PC-9 (cell line): ENCODE results near the gene NOXA1. TPM values are rescaled to one million over a fixed set of nuclear protein-coding genes. Genes with fewer than 3 reads are reported as not detected.

ENCODE experiments used
- BruUV-seq: library from RNA; stranded (reverse); fragments of 400-500 nt; replicated peaks from 2 replicates; lab custom pipeline; 2021; lab: Mats Ljungman, UMichigan
- CTCF ChIA-PET: fragments of 300-600 bp; sonication (Branson Sonifier 250); formaldehyde crosslinking; loops from one replicate; lab custom pipeline; 2022; ENCODE audit warnings: antibody characterized with exemption; lab: Charles Lee
- POLR2A ChIA-PET: fragments of 300-600 bp; sonication (Branson Sonifier 250); formaldehyde crosslinking; loops from one replicate; lab custom pipeline; 2022; ENCODE audit warnings: antibody characterized with exemption; ENCODE audit not compliant: unreplicated experiment; lab: Charles Lee
- DNase-seq, 2 experiments: peaks; one replicate each; pipeline versions ENCODE4 v3.0.0 to v3.0.0-alpha.2; 2015 to 2022; ENCODE audit warnings: mixed read lengths in 1 of 2
- H2AFZ ChIP-seq: fragments of 200-600 bp; sonication (generic); 2 replicates; pipeline ENCODE4 v1.8.1; 2017; ENCODE audit warnings: antibody characterized with exemption
- H3F3A ChIP-seq: fragments of 200-600 bp; sonication (generic); 2 replicates; pipeline ENCODE4 v1.8.1; 2017; ENCODE audit warnings: antibody characterized with exemption, mild to moderate bottlenecking, low read depth; ENCODE audit not compliant: insufficient read depth
- H3K27ac ChIP-seq: fragments of 200-600 bp; sonication (generic); 2 replicates; pipeline ENCODE4 v1.6.1; 2016; ENCODE audit warnings: mixed run types
- H3K27me3 ChIP-seq: fragments of 200-600 bp; sonication (generic); 2 replicates; pipeline ENCODE4 v1.6.1; 2016; ENCODE audit warnings: low read depth, mixed run types; ENCODE audit not compliant: insufficient read depth
- H3K36me3 ChIP-seq: fragments of 200-600 bp; sonication (generic); 2 replicates; pipeline ENCODE4 v1.6.1; 2016; ENCODE audit warnings: low read depth, mixed run types
- H3K4me1 ChIP-seq: fragments of 200-600 bp; sonication (generic); replicated peaks from 2 replicates; pipeline ENCODE4 v1.6.1; 2016; ENCODE audit warnings: mixed run types; ENCODE audit not compliant: insufficient read depth
- H3K4me2 ChIP-seq: fragments of 200-600 bp; sonication (generic); 2 replicates; pipeline ENCODE4 v1.6.1; 2017; ENCODE audit warnings: mixed run types
- H3K4me3 ChIP-seq: fragments of 200-600 bp; sonication (generic); 2 replicates; pipeline ENCODE4 v1.6.1; 2016; ENCODE audit warnings: mixed run types
- H3K79me2 ChIP-seq: fragments of 200-600 bp; sonication (generic); 2 replicates; pipeline ENCODE4 v1.6.1; 2017; ENCODE audit warnings: low read depth, mixed run types
- H3K9me2 ChIP-seq: fragments of 200-600 bp; sonication (generic); 2 replicates; pipeline ENCODE4 v1.8.1; 2017; ENCODE audit warnings: mild to moderate bottlenecking; ENCODE audit not compliant: insufficient read depth
- H3K9me3 ChIP-seq: fragments of 200-600 bp; sonication (generic); 2 replicates; pipeline ENCODE4 v1.8.1; 2016; ENCODE audit warnings: low read depth; ENCODE audit not compliant: insufficient read depth
- H4K20me1 ChIP-seq: fragments of 200-600 bp; sonication (generic); 2 replicates; pipeline ENCODE4 v1.8.1; 2017; ENCODE audit not compliant: insufficient read depth
- CTCF ChIP-seq: fragments of 200-600 bp; sonication (generic); conservative IDR thresholded peaks from 2 replicates; pipeline ENCODE4 v1.6.1; 2017; ENCODE audit warnings: mixed run types, antibody characterized with exemption, mild to moderate bottlenecking, moderate library complexity
- EZH2 ChIP-seq: fragments of 200-600 bp; sonication (generic); IDR thresholded peaks from 2 replicates; pipeline ENCODE4 v1.8.0; 2017; ENCODE audit warnings: antibody characterized with exemption, low read depth
- intact Hi-C: fragments of 100-400 bp; cut with micrococcal nuclease; formaldehyde crosslinking; loops from one replicate; pipeline ENCODE4 v1.10.0; 2022; ENCODE audit not compliant: unreplicated experiment
- total RNA-seq: library from RNA; stranded (reverse); gene quantifications from 2 replicates; pipeline ENCODE4 v1.2.3, GENCODE V29; 2021

NOXA1 gene
- total RNA-seq, 1 experiment from 2014 or later = 10.5 TPM

GRCh38 chr9:137410891-137411249, 12.3 kb upstream of the NOXA1 start:
- H3K27ac ChIP-seq = no peak overlapping the region

GRCh38 chr9:137411260-137411644, 11.9 kb upstream of the NOXA1 start:
- H3F3A ChIP-seq = peaks cover 22% of the 10 kb centered on the region; the same call in 1 of the 2 replicates
- BruUV-seq = no TSS peak
- ChIA-PET POLR2A (no interaction called here), CTCF (interaction anchor here (0.6 to 0.7 kb wide), 2 partner anchors 138 to 139 kb away, joined by 4 to 6 read pairs; no protein-coding TSS in a partner anchor)
- H3K4me3 ChIP-seq = no peak overlapping the region; the same call in 1 of the 2 replicates
- H3K36me3 ChIP-seq = no peaks in the 10 kb centered on the region
- peaks cover 18% of the 10 kb centered on the region for H3K4me1 ChIP-seq
- intact Hi-C loops = loop anchor here (1.0 kb wide), 1 partner anchor 34 kb away; no protein-coding TSS in a partner anchor
- no peaks in the 10 kb centered on the region for H3K9me3 ChIP-seq
- no peak for TF ChIP-seq CTCF
- no peak for TF ChIP-seq EZH2
- H4K20me1 ChIP-seq = no peaks in the 10 kb centered on the region
- no peak overlapping the region for H2AFZ ChIP-seq
- peak overlapping the region; percentile 75 for H3K4me2 ChIP-seq
- no peaks in the 10 kb centered on the region for H3K9me2 ChIP-seq
- no peak overlapping the region for H3K27ac ChIP-seq
- 0 out of 2 replicates have a peak, but pooled peaks cover 5% of the 10 kb centered on the region for H3K79me2 ChIP-seq
- H3K27me3 ChIP-seq = no peaks in the 10 kb centered on the region
- peak in 1 of 2 experiments; percentile 24 for DNase-seq

More at GRCh38 chr9:137410891-137411249, 12.3 kb upstream of the NOXA1 start:
- CTCF ChIA-PET = interaction anchor here (0.6 to 0.7 kb wide), 2 partner anchors 138 to 139 kb away, joined by 4 to 6 read pairs; no protein-coding TSS in a partner anchor
- Histone ChIP-seq H3K9me2 (no peaks in the 10 kb centered on the region), H3K4me2 (peak overlapping the region; percentile 75), H4K20me1 (no peaks in the 10 kb centered on the region), H3K79me2 (0 out of 2 replicates have a peak, but pooled peaks cover 5% of the 10 kb centered on the region), H3K36me3 (no peaks in the 10 kb centered on the region), H2AFZ (no peak overlapping the region), H3K4me3 (no peak overlapping the region), H3K27me3 (no peaks in the 10 kb centered on the region), H3F3A (peaks cover 22% of the 10 kb centered on the region; the same call in 1 of the 2 replicates), H3K4me1 (peaks cover 18% of the 10 kb centered on the region), H3K9me3 (no peaks in the 10 kb centered on the region)
- TF ChIP-seq CTCF = no peak
- TF ChIP-seq EZH2 = no peak
- no TSS peak for BruUV-seq
- intact Hi-C loops = loop anchor here (1.0 kb wide), 1 partner anchor 34 kb away; no protein-coding TSS in a partner anchor
- no peak for DNase-seq
- POLR2A ChIA-PET = no interaction called here

GRCh38 chr9:137411645-137412380, 11.4 kb upstream of the NOXA1 start:
- peak overlapping the region; percentile 87 for H3K4me2 ChIP-seq
- H3K4me1 ChIP-seq = peaks cover 18% of the 10 kb centered on the region
- no peaks in the 10 kb centered on the region for H3K27me3 ChIP-seq
- ChIA-PET POLR2A (no interaction called here), CTCF (interaction anchor here (0.6 kb wide), 1 partner anchor 60 kb away, joined by 3 read pairs; no protein-coding TSS in a partner anchor)
- H3F3A ChIP-seq = peaks cover 22% of the 10 kb centered on the region; the same call in 1 of the 2 replicates
- TF ChIP-seq CTCF (no peak), EZH2 (no peak)
- no peaks in the 10 kb centered on the region for H3K36me3 ChIP-seq
- H2AFZ ChIP-seq = peak overlapping the region; percentile 37; the same call in 1 of the 2 replicates
- BruUV-seq = no TSS peak
- H3K9me3 ChIP-seq = no peaks in the 10 kb centered on the region
- intact Hi-C loops = loop anchor here (1.0 kb wide), 1 partner anchor 33 kb away; no protein-coding TSS in a partner anchor
- 0 out of 2 replicates have a peak, but pooled peaks cover 5% of the 10 kb centered on the region for H3K79me2 ChIP-seq
- H3K4me3 ChIP-seq = peak overlapping the region; percentile 40; the same call in 1 of the 2 replicates
- peak overlapping the region; percentile 43; the same call in 1 of the 2 replicates for H3K27ac ChIP-seq
- H3K9me2 ChIP-seq = no peaks in the 10 kb centered on the region
- H4K20me1 ChIP-seq = no peaks in the 10 kb centered on the region
- peak; percentile 87 to 93 for DNase-seq
